Measurements from ENCODE around the gene ABCC4. TPM values are rescaled to one million over a fixed set of nuclear protein-coding genes. Genes with fewer than 3 reads are reported as not detected.
"Not testable (repeated sequence)": the region's sequence is repeated elsewhere in the genome, so short reads cannot be mapped to it uniquely, and the experiment has no call there.

The ABCC4 gene
- total RNA-seq, 1 donor from 2014 or later = 9.0 TPM

DNA sequence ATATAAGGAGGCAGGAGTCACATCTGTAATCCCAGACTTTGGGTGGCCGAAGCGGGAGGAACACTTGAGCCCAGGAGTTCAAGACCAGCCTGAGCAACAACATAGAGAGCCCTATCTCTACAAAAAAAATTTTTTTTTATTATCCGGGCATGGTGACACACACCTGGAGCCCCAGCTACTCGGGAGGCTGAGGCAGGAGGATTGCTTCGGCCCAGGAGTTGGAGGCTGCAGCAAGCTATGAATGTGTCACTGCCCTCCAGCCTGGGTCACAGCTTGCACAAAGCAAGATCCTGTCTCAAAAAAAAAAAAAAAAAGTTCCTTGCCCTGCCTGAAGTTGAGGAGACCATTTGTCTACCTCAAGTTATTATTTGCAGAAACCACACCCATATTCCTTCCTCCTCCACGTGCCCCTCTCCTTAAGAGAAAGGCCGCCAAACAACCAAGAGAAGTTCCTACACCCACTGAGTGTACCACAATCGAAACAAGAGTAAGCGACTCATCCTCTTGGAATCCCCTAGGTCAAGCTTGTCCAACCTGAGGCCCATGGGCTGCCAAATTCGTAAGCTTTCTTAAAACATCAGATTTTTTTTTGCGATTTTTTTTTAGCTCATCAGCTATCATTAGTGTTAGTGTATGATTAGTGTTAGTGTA is 2.2 kb downstream of the ABCC4 start:
- no peak for DNase-seq

DNA sequence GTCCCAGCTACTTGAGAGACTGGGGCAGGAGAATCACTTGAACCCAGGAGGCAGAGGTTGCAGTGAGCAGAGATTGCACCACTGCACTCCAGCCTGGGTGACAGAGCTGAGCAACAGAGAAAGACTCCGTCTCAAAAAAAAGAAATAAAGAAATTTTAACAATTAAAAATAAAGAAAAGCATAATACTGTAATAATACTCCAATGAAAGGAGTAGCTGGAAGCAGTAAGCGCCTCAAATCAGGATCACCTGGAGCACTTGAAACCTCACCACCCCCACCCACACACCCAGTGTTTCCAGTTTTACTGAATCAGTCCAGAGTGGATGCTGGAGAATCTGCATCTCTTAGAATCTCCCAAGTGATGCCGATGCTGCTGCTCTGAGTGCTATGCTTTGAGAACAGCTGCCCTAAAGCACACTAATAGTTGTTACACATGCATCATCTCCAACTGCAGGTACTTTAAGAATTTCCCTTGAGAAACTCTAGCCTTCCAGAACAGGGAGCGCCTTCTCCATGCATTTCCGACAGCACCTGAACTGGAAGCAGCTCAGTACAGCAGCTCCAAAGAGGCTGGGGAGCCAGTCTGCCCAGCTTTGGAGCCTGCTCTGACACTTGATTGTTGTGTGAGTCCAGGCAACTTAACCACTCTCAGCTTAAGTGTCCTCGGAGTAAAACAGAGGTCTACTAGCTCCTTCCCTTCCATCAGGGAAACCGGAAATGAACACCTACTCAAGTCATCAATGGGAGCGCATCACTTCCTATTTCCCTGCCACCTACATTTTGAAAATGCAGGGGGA is 2.9 kb downstream of the ABCC4 start:
- no peak for DNase-seq

DNA sequence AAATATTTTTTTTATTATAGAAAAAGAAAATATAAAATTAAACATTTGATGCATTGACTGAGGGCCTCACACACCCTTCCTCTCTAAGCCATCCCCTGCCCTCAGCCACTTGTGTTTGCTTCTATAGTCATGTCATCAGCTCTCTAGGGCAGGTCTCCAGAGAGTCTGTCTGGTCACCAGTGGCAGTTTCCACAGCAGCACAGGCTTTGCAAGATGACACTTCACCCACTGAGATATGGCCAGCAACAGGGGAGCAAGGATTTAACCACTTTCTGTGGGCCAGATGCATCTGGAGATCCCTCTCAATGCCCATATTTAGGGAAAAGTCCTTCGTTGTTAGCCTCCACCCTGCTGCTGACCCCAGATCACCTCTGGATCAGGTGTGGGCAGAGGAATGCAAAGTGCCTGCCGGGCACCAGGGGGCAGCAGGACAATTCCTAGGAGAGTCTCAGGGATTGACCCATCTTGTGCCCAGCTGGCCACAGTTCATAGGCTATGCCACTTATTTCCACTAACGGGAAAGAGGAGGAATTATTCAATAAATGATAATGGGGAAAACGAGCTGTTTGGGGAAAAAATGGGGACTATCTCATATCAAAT is 4.8 kb downstream of the ABCC4 start:
- DNase-seq = no peak

DNA sequence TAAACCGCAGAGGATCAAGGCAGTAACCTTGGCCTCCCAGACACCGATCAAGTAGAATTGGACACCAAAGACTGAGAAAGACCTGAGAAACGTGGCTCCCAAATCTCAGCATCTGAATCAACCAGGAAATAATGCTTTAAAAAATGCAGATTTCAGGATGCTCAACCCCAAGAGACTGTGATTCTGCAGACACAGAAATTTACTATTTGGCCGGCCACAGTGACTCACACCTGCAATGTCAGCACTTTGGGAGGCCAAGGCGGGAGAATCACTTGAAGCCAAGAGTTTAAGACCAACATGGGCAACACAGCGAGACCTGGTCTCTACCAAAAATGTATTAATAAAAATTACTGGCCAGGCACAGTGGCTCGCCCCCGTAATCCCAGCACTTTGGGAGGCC is 6.2 kb downstream of the ABCC4 start:
- no peak for DNase-seq

DNA sequence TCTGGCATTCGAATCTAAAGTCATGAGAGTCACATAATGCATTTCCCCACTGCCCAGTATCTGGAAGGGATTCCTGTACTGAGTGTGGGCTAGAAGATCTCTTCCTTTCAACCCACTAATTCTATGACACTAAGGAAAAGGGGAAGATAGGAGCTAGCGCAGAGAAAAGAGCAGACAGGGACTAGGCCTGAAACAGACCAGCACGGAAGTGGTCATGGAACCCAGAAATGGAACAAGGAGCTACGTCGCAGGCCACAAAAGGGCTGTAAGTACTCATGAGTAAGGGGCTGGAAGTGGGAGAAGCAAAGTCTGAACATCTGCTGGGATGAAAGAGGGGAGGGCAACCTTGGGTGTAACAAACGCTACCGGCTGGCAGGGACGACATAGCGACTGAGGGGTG is 8.6 kb downstream of the ABCC4 start:
- DNase-seq = no peak

DNA sequence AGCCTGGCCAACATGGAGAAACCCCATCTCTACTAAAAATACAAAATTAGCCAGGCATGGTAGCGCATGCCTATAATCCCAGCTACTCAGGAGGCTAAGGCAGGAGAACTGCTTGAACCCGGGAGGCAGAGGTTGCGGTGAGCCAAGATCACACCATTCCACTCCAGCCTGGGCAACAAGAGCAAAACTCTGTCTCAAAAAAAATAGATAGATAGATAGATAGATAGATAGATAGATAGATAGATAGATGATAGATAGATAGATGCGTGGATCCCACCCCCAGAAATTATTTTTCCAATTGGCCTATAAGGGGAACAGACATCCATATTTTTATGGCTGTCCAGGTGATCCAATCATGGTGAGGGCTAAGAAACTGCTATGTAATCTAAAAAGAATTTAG is 11.3 kb downstream of the ABCC4 start:
- not testable (repeated sequence) for DNase-seq

DNA sequence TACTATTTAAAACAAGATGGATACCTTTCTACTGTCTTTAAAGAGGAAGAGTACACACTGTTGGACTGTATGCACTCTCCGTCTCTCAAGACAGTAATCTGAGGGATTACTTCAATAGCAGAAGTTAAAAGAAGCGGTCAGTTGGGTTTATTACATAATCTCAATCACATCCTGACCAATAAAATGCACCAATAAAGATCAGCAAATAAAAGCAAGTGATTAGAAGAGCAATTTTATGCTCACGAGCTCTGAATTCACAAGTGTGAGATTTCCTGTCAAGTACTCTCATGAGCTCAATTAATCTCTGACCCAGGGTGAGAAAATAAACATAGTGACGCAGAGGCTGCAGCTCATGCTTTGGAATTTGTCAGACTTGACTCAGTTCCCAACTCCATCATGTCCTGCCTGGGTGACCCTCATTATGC is 12.2 kb downstream of the ABCC4 start:
- no peak for DNase-seq

DNA sequence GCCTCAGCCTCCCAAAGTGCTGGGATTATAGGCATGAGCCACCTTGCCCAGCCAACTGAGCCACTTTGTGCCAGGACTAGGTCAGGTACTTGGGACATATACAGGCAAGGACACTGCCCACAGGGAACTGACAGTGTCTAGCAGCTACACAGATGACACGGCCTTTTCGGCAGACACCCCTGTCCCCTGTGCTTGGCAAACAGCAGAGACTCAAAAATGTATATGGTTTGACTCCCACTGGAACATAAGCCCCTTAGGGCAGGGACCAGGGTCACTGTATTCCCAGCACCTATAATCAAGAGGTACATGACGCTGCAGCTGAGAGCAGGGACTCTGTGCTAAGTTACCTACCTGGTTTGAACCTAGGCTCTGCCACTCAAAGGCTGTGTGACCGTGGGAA is 16.8 kb downstream of the ABCC4 start:
- no peak for DNase-seq

DNA sequence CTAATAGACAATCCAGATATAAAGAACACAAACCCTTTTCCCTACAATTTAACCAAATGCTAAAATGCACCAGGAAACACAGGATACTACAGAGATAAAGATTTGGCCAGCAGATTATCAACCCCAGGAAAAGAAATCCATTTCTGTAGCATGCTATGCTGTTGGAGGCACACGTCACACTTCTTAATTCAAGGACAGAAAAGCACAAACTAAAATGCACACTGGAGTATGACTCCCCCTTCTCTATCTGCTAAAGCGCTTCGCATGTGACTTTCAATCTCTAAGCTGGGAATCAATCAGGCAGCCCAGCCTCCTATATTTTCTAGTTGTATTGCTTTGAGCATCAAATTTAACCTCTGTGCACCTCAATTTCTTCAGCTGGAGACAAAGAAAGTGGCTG is 22.2 kb downstream of the ABCC4 start:
- DNase-seq = no peak

DNA sequence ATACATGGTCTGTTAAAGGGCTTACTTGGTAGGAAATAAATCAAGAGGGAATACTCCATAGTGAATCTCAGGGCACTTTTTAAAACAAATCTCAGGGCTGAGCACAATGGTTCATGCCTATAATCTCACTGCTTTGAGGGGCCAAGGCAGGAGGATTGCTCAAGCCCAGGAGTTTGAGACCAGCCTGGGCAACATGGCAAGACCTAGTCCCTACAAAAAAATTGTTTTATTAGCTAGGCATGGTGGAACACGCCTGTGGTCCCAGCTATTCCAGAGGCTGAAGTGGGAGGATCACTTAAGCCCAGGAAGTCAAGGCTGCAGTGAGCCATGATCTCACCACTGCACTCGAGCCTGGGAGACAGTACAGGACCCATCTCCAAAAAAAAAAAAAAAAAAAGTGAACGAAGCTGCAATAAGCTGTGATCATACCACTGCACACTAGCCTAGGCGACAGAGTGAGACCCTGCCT is 25.2 kb downstream of the ABCC4 start:
- DNase-seq = no peak

DNA sequence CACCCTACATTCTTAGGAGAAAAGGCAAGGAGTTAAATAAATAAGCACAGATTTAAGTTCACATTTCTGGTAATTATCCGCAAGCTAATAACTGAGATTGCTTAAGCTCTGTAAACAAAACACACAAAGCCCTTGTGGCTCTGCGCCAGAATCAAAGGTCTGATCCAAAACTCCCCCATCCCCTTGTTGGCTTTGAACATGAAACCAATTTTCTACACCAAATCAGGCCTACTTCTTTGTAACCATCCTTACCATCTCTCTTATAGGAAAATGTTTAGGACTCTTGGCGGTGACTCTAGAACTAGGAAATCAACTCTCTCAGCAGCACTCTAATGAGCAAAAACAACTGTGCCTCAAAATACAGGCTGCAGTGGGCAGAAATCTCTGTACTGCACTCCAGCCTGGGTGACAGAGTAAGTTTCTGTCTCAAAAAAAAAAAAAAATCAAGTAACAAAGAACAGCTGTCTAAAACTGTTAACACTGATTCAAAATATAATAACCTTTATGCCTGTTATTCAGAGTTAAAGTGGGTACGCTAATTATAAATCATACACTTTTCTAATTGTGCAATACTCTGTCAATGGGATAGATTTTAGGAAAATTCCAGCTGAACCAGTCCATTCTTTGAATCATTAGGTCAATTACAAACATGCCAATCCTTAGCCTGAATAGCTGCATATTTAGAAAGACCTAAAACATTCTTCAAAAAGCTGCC is 25.8 kb downstream of the ABCC4 start:
- DNase-seq = no peak

DNA sequence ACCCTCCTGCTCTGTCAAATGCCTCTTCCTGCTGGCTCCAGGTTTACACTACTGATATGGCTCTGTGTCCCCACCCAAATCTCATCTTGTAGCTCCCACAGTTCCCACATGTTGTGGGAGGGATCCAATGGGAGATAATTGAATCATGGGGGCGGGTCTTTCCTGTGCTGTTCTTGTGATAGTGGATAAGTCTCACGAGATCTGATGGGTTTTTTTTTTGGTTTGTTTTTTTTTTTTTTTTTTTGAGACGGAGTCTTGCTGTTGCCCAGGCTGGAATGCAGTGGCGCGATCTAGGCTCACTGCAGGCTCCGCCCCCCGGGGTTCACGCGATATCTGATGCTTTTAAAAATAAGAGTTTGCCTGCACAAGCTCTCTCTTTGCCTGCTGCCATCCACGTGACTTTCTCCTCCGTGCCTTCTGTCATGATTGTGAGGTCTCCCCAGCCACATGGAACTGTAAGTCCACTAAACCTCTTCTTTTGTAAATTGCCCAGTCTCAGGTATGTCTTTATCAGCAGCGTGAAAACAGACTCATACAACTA is 27.6 kb downstream of the ABCC4 start:
- not testable (repeated sequence) for DNase-seq

DNA sequence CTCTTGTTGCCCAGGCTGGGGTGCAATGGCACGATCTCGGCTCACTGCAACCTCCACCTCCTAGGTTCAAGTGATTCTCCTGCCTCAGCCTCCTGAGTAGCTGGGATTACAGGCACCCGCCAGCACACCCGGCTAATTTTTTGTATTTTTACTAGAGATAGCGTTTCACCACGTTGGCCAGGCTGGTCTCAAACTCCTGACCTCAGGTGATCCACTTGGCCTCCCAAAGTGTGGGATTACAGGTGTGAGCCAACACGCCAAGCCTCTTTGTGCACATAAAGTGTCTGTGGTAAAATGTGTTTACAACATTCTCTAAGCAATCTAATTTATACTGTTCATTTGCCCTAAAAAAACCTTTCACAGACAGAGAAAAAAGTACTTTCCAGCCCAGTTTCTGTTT is 29.2 kb downstream of the ABCC4 start:
- DNase-seq = not testable (repeated sequence)

DNA sequence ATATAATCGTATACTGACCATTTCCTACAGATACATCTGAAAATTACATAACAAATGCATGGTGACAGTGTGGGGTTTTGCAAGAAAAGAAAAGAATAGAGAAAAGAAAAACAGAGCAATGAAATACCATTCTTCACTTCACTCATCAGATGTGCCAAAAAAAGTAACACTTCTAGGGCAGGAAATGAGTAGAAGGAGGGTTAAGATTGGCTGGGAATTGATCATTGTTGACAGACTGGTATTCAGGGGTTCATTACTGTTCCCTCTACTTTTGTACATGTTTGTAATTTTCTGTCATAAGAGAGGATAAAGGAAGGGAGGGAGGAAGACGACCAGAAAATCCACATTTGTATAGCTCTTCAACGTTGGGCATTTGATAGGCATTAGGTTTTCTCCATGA is 31.5 kb downstream of the ABCC4 start:
- no peak for DNase-seq

DNA sequence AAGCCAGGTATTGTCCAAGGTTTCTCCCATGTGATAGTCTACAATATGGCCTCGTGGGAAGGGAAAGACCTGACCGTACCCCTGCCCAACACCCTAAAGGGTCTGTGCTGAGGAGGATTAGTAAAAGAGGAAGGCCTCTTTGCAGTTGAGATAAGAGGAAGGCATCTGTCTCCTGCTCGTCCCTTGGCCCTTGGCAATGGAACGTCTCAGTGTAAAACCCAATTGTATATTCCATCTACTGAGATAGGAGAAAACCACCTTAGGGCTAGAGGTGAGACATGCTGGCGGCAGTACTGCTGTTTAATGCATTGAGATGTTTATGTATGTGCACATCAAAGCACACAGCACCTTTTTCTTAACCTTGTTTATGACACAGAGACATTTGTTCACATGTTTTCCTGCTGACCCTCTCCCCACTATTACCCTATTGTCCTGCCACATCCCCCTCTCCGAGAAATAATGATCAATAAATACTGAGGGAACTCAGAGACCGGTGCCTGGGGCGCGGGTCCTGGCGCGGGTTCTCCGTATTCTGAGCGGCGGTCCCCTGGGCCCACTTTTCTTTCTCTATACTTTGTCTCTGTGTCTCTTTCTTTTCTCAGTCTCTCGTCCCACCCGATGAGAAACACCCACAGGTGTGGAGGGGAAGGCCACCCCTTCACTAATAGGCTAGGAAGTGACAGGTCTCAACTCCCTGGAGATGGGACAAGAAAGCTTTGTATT is 32.7 kb downstream of the ABCC4 start:
- DNase-seq = not testable (repeated sequence)

DNA sequence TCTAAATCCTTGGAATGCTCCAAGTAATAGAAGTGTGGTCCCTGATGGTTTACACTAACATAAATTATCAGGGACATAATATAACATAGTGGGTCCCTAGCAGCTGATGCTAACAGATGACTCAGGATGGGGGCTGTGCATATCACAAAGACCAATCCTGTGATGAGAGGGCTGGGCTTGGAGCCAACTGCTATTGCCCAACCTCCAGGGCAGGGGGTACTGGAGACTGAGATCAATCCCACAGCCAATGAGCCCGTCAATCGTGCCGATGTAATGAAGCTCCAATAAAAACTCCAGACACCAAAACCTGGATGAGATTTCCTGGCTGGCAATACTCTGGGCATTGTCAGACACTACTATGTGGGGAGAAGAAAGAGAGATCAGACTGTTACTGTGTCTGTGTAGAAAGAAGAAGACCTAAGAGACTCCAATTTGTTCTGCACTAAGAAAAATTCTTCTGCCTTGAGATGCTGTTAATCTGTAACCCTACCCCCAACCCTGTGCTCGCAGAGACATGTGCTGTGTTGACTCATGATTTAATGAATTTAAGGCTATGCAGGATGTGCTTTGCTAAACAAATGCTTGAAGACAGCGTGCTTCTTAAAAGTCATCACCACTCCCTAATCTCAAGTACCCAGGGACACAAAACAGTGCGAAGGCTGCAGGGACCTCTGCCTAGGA is 33.4 kb downstream of the ABCC4 start:
- DNase-seq = no peak

DNA sequence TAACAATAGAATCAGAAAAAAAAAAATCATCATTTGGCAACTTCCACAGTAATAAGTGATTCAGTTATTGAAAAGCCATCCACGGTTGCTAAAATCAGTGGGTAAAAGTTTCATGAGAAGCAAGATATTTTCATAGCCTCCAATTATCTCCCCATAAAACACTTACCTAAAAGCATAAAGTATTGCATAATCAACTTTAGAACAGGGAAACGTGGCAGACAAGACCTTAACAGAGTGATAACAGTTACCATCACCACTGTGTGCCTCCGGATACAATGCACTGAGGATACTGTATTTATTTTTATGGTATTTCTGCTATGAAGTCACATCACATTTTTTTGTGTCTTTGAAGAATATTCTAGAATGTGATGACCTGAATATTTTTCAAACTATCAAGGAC is 37.0 kb downstream of the ABCC4 start:
- no peak for DNase-seq

DNA sequence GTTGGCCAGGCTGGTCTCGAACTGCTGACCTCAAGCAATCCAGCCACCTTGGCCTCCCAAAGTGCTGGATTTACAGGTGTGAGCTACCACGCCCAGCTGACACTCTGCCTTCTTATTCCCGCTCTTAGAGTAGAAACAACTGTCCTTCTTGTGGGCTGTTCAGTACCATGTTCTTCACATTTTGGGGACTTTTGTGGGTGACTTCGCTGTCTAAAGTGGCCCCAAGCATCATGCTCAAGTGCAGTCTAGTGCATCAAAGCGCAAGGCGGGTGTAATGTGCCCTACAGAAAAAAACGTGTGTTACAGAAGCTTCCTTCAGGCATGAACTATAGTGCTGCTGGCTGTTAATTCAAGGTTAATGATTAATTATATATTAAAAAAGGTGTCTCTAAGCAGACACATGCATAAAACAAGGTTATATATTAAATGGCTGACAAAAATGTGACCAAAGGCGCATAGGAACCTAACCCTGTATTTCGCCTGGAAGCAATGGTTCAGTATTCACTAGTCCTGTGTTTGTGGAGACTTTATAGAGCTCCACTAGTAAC is 38.3 kb downstream of the ABCC4 start:
- DNase-seq = no peak

DNA sequence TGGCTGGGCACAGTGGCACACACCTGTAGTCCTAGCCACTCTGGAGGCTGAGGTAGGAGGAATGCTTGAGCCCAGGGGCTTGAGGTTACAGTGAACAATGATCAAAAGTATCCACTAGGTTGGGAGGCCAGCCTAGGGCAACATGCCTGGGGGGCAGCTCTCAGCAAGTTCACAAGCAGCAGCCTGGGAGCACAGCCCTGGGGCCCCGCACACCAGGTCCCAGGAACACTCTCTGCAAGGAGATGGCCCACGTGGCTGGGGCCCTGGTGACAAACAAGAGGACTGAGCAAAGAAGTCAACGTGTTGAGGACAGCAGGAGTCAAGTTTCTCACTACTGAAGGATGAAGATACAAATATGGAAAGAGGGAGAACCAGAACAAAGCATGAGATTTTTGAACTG is 39.3 kb downstream of the ABCC4 start:
- no peak for DNase-seq

DNA sequence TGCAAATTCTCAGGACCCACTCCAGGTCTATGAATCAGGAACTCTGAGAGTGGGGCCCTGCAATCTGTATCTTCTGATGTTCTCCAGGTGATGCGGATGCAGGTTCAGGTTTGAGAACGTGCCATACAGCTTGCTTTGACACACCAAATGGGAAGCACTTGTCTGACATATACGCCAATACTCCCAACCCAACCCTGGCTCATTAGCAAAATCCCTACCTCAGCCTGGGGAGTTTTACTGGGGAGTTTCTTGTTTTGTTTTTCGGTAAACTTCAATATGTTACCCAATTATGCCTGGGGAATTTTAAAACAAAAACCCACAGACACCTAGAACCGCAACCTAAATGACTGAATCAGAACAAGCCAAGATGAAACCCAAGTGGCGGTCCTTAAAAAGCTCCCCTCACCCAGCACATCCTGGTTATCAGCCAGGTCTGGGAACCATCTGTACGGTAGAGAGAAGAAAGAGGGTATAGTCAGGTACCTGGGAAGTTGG is 41.2 kb downstream of the ABCC4 start:
- DNase-seq = no peak

Measured in skin of body (tissue), 2 donors.